Vagina (tissue), 2 donors: ENCODE data around the gene CHN1. TPM values are rescaled to one million over a fixed set of nuclear protein-coding genes. Genes with fewer than 3 reads are reported as not detected.

Experiments used
- DNase-seq, 2 donors: peaks; one replicate each; pipeline ENCODE4 v3.0.0-alpha.2; 2017; ENCODE audit errors: extremely low spot score in 2 of 2
- H3K27ac ChIP-seq: fragments of 200-600 bp; sonication (generic); one replicate; pipeline ENCODE4 v1.5.1; 2019
- H3K27me3 ChIP-seq: fragments of 200-600 bp; sonication (generic); one replicate; pipeline ENCODE4 v1.5.1; 2019
- H3K36me3 ChIP-seq, 2 donors: fragments of 200-600 bp; sonication (generic); one replicate each; pipeline ENCODE4 v1.5.1; 2017 to 2019
- H3K4me1 ChIP-seq: fragments of 200-600 bp; sonication (generic); one replicate; pipeline ENCODE4 v1.5.1; 2019
- H3K4me3 ChIP-seq, 2 donors: fragments of 200-600 bp; sonication (generic); 1 replicate in 1 of 2; 2 replicates in 1 of 2; pipeline ENCODE4 v1.5.1; 2016 to 2019
- H3K9me3 ChIP-seq: fragments of 200-600 bp; sonication (generic); one replicate; pipeline ENCODE4 v1.5.1; 2019
- CTCF ChIP-seq, 3 experiments: fragments of 450-650 bp in 2 of 3; fragments of 200-600 bp in 1 of 3; sonication (generic) in 1 of 3; IDR thresholded peaks; one replicate each; pipeline ENCODE4 v1.5.1; 2017 to 2019; ENCODE audit warnings: antibody characterized with exemption in 3 of 3, mild to moderate bottlenecking in 2 of 3, moderate library complexity in 2 of 3
- POLR2A ChIP-seq, 2 donors: fragments of 450-650 bp; IDR thresholded peaks; one replicate each; pipeline ENCODE4 v1.6.1; 2017; ENCODE audit warnings: antibody characterized with exemption in 2 of 2, mild to moderate bottlenecking in 2 of 2, moderate library complexity in 2 of 2
- POLR2AphosphoS5 ChIP-seq, 2 donors: sonication (generic); formaldehyde crosslinking; IDR thresholded peaks; one replicate each; pipeline ENCODE4 v1.9.0; 2017; ENCODE audit warnings: antibody characterized with exemption in 2 of 2, mild to moderate bottlenecking in 2 of 2, low read depth in 1 of 2; ENCODE audit not compliant: insufficient read depth in 1 of 2
- intact Hi-C: fragments of 100-400 bp; cut with DNase I; formaldehyde crosslinking; loops from one replicate; pipeline ENCODE4 v1.15.1; 2023
- total RNA-seq: library from RNA; depleted of rRNA; stranded (reverse); fragments of >200 nt; gene quantifications from one replicate; pipeline ENCODE4 v1.2.3, GENCODE V29; 2016

The CHN1 gene
- total RNA-seq, 1 donor from 2014 or later = 9.6 TPM

- Histone ChIP-seq H3K27ac (no peak overlapping the region), H3K36me3 (no peaks in the 10 kb centered on the region), H3K9me3 (no peaks in the 10 kb centered on the region), H3K4me3 (no peak overlapping the region), H3K27me3 (no peaks in the 10 kb centered on the region), H3K4me1 (no peaks in the 10 kb centered on the region)
- intact Hi-C loops = no loop called here
- DNase-seq = no peak
- no peak for TF ChIP-seq CTCF (IDR thresholded peaks at IDR 0.05)
- no peak for TF ChIP-seq POLR2AphosphoS5 (IDR thresholded peaks at IDR 0.05; ENCODE audit: insufficient read depth in 1 of 2, low read depth in 1 of 2)
- no peak for TF ChIP-seq POLR2A (IDR thresholded peaks at IDR 0.05)
Observed at GRCh38 chr2:174965551-174965950, 39.6 kb downstream of the CHN1 start.

GRCh38 chr2:174964404-174964803 is 40.8 kb downstream of the CHN1 start:
- H3K4me1 ChIP-seq = peaks cover 8% of the 10 kb centered on the region
- no peak overlapping the region for H3K27ac ChIP-seq
- H3K36me3 ChIP-seq = no peaks in the 10 kb centered on the region
- H3K27me3 ChIP-seq = no peaks in the 10 kb centered on the region
- no peak for DNase-seq
- no peaks in the 10 kb centered on the region for H3K9me3 ChIP-seq
- no peak for TF ChIP-seq POLR2A (IDR thresholded peaks at IDR 0.05)
- no peak for TF ChIP-seq CTCF (IDR thresholded peaks at IDR 0.05)
- no peak for TF ChIP-seq POLR2AphosphoS5 (IDR thresholded peaks at IDR 0.05; ENCODE audit: insufficient read depth in 1 of 2, low read depth in 1 of 2)
- intact Hi-C loops = no loop called here
- no peak overlapping the region for H3K4me3 ChIP-seq

- intact Hi-C loops = no loop called here
- no peak for TF ChIP-seq POLR2A (IDR thresholded peaks at IDR 0.05)
- TF ChIP-seq POLR2AphosphoS5 (IDR thresholded peaks at IDR 0.05; ENCODE audit: insufficient read depth in 1 of 2, low read depth in 1 of 2) = no peak
- TF ChIP-seq CTCF (IDR thresholded peaks at IDR 0.05) = no peak
- H3K27ac ChIP-seq = no peak overlapping the region
- no peaks in the 10 kb centered on the region for H3K9me3 ChIP-seq
- H3K36me3 ChIP-seq = no peaks in the 10 kb centered on the region
- DNase-seq = no peak
- peaks cover 11% of the 10 kb centered on the region for H3K4me1 ChIP-seq
- H3K4me3 ChIP-seq = no peak overlapping the region
- H3K27me3 ChIP-seq = no peaks in the 10 kb centered on the region
Observed at GRCh38 chr2:174963437-174964400, 41.5 kb downstream of the CHN1 start.

DNA sequence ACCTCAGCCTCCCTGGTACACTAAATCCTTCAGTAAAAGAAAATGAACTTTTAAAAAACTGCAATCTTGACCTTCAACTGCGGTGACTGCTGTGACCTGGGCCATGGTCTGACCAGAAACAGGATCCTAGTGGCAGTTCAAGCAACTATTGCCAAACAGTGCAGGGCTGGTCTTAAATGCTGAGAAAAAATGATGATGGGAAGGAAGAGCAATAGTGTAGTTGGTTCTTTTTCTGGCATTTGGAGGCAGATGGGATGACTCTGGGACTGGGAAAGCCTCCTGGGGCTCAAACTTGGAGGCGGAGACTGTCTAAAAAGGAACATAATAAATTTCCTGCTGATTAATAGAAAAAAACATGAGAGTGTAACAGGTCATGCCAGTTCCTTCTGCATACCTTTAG is 45.4 kb downstream of the CHN1 start:
- Histone ChIP-seq H3K27me3 (no peaks in the 10 kb centered on the region), H3K36me3 (no peaks in the 10 kb centered on the region), H3K9me3 (no peaks in the 10 kb centered on the region), H3K4me1 (peaks cover 11% of the 10 kb centered on the region), H3K4me3 (no peak overlapping the region), H3K27ac (no peak overlapping the region)
- intact Hi-C loops = no loop called here
- no peak for TF ChIP-seq CTCF (IDR thresholded peaks at IDR 0.05)
- TF ChIP-seq POLR2AphosphoS5 (IDR thresholded peaks at IDR 0.05; ENCODE audit: insufficient read depth in 1 of 2, low read depth in 1 of 2) = no peak
- TF ChIP-seq POLR2A (IDR thresholded peaks at IDR 0.05) = no peak
- DNase-seq = no peak

GRCh38 chr2:174957050-174957449 is 48.1 kb downstream of the CHN1 start:
- H3K36me3 ChIP-seq = no peaks in the 10 kb centered on the region
- no peaks in the 10 kb centered on the region for H3K9me3 ChIP-seq
- H3K4me3 ChIP-seq = no peak overlapping the region
- no peak overlapping the region for H3K27ac ChIP-seq
- intact Hi-C loops = no loop called here
- H3K27me3 ChIP-seq = no peaks in the 10 kb centered on the region
- H3K4me1 ChIP-seq = peaks cover 11% of the 10 kb centered on the region
- TF ChIP-seq POLR2AphosphoS5 (IDR thresholded peaks at IDR 0.05; ENCODE audit: insufficient read depth in 1 of 2, low read depth in 1 of 2) (no peak), POLR2A (IDR thresholded peaks at IDR 0.05) (no peak), CTCF (IDR thresholded peaks at IDR 0.05) (no peak)
- DNase-seq = no peak
